ENCODE measurements around the gene SULT4A1. TPM values are rescaled to one million over a fixed set of nuclear protein-coding genes. Genes with fewer than 3 reads are reported as not detected.
A peak's percentile ranks its signal among the peaks of the same experiment; 100 is the strongest.

The SULT4A1 gene
- total and polyA plus RNA-seq, 2 of the 4 experiments (the other 2 are of a cell fraction): 1.1 to 5.2 TPM

DNA sequence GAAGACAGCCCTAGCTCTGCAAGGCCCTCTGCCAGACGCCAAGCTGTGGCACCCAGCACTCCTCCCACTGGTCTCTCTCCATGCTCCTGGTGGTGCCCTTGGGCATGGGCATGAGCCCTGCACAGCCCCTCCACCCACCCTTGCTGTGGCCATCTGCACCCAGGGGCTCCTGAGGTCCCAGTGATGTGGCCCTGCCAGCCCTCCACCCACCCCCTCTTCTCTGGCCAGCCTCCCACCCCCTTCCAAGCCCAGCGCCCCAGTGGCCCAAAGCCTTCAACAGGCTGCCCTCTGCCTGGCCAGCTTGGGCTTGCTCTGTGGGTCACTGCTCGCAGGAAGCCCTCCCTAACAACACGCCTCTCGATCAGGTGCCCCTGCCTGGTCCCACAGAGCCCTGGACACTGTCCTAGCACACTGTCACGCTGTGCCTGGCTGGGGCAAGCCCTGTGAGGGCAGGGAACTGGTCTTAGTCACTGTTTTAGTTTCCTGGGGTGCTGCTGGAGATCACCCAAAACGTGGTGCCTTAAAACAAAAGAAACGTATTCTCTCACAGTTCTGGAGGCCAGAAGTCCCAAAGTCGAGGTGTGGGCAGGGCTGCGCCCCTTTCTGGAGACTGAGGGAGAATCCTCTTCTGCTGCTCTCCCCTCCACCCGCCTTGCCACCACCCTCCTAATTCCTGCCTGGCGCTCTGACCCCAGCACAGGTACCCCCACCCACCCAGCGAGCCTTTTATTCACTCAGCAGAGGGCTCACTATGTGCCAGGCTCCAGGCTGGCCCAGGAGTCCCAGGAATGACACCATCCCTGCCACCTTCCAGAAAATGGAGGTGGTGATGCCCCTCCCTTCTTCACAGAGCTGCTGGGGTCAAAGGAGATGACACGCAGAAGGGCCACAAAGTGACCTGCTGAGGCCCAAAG lies 14.7 kb downstream of the SULT4A1 start (continued):
- no peak for TF ChIP-seq MXI1 (IDR thresholded peaks at IDR 0.05; ENCODE audit: borderline replicate concordance, low read depth, low read length)

GRCh38 chr22:43846966-43847365 lies 15.3 kb downstream of the SULT4A1 start:
- no peak overlapping the region for H3K9ac ChIP-seq (ENCODE audit: low read depth, low read length)
- dilution Hi-C loops (cut with HindIII; ENCODE audit: low sequenced_read_pairs, unreplicated experiment): no loop called here
- H3K9me3 ChIP-seq (ENCODE audit: control insufficient read depth, insufficient read depth, low read length): no peaks in the 10 kb centered on the region
- H4K20me1 ChIP-seq (ENCODE audit: insufficient read depth, low read length): peaks cover 8% of the 10 kb centered on the region
- no peak for ATAC-seq (ENCODE audit: low read depth)
- in situ Hi-C loops (cut with MboI; ENCODE audit: low sequenced_read_pairs): no loop called here
- no peaks in the 10 kb centered on the region for H3K36me3 ChIP-seq (ENCODE audit: control insufficient read depth, insufficient read depth, low read length)
- no peak overlapping the region for H3K56ac ChIP-seq (ENCODE audit: extremely low read depth, insufficient read depth, low read length)
- H2AFZ ChIP-seq (replicated peaks; ENCODE audit: low read length, poor library complexity): peak overlapping the region; percentile 3
- no peaks in the 10 kb centered on the region; a peak in 1 of 4 replicates for H3K79me1 ChIP-seq (ENCODE audit: low read depth in 1 of 2, low read length in 2 of 2)
- no peak overlapping the region for H4K8ac ChIP-seq (ENCODE audit: low read depth in 2 of 2, low read length in 2 of 2)
- no peak overlapping the region for H4K91ac ChIP-seq (ENCODE audit: insufficient read depth, low read depth, low read length)
- no peak overlapping the region for H3K14ac ChIP-seq (replicated peaks; ENCODE audit: low read depth, low read length)
- no peak overlapping the region for H2BK15ac ChIP-seq (ENCODE audit: low read depth, low read length)
- no peak overlapping the region for H3K4me2 ChIP-seq (ENCODE audit: low read depth, low read length)
- H3K4me1 ChIP-seq (ENCODE audit: control insufficient read depth, insufficient read depth, low read length): peaks cover 5% of the 10 kb centered on the region; the same call in 1 of the 2 replicates
- BruUV-seq (replicated peaks): no TSS peak
- no peak overlapping the region for H3K4me3 ChIP-seq (ENCODE audit: insufficient read depth, low read depth, low read length)
- TF ChIP-seq SMC3 (IDR thresholded peaks at IDR 0.05; ENCODE audit: low read depth, low read length) (no peak), RCOR1 (IDR thresholded peaks at IDR 0.05; ENCODE audit: insufficient replicate concordance, low read length) (no peak), NFE2L2 (IDR thresholded peaks at IDR 0.05; ENCODE audit: low read depth, low read length) (no peak)
- H3K18ac ChIP-seq (ENCODE audit: low read depth, low read length): no peak overlapping the region
- no peak overlapping the region for H2AK5ac ChIP-seq (ENCODE audit: low read depth, low read length)
- H3K4ac ChIP-seq (ENCODE audit: low read depth, low read length): no peak overlapping the region
- H3K27me3 ChIP-seq (ENCODE audit: control insufficient read depth, insufficient read depth, low read length): peaks cover 1% of the 10 kb centered on the region; the same call in 1 of the 2 replicates
- POLR2A ChIA-PET (ENCODE audit: unreplicated experiment): no interaction called here
- DNase-seq: no peak
- H2BK5ac ChIP-seq (ENCODE audit: low read depth, low read length, poor library complexity, severe bottlenecking): no peak overlapping the region
- no peaks in the 10 kb centered on the region for H3K9me1 ChIP-seq (ENCODE audit: insufficient read depth, low read length)
- no peak overlapping the region for H3K23ac ChIP-seq (ENCODE audit: low read depth, low read length)
- H3K27ac ChIP-seq (ENCODE audit: insufficient read depth, low read length): no peak overlapping the region
- H4K5ac ChIP-seq (ENCODE audit: low read depth, low read length): no peak overlapping the region
- no peak overlapping the region for H2BK120ac ChIP-seq (ENCODE audit: low read depth, low read length)
- intact Hi-C loops (cut with micrococcal nuclease): no loop called here
- CTCF ChIA-PET: no interaction called here
- WGBS, 2 experiments (ENCODE audit: extremely low coverage in 2 of 2, insufficient read length in 1 of 2): 90% methylated on average over 2 of the region's 11 CpGs; no CpG with 5 or more reads in 1 of the 2 experiments
- no peak overlapping the region for H2AK9ac ChIP-seq (replicated peaks; ENCODE audit: low read depth, low read length, poor library complexity)
- H2BK20ac ChIP-seq (ENCODE audit: low read depth, low read length): no peak overlapping the region
